DND-41 (cell line): ENCODE data around the gene MARCHF10.

Experiments used
- CTCF ChIP-seq: IDR thresholded peaks from 2 replicates; pipeline ENCODE4 v1.5.1; 2012; ENCODE audit warnings: borderline replicate concordance, low read length, moderate library complexity, mild to moderate bottlenecking; ENCODE audit not compliant: poor library complexity, severe bottlenecking; ENCODE audit errors: extremely low read depth
- EZH2 ChIP-seq: IDR thresholded peaks from 3 replicates; pipeline ENCODE4 v1.6.1; 2012; ENCODE audit warnings: borderline replicate concordance, low read depth, mild to moderate bottlenecking, moderate library complexity, low read length, inconsistent platforms; ENCODE audit not compliant: severe bottlenecking

GRCh38 chr17:62767997-62768396 lies 40.1 kb downstream of the MARCHF10 start:
- TF ChIP-seq EZH2 = no peak
- no peak for TF ChIP-seq CTCF
